WTC11 (cell line): ENCODE results near the gene KPNB1. TPM values are rescaled to one million over a fixed set of nuclear protein-coding genes. Genes with fewer than 3 reads are reported as not detected.

ENCODE experiments used
- ATAC-seq: fragments of 200-7000 bp; cut with Tn5 transposase; 2 replicates; pipeline ENCODE4 v1.10.0; 2021; ENCODE audit warnings: mild to moderate bottlenecking, moderate library complexity
- CTCF ChIA-PET: fragments of 300-600 bp; sonication (Branson Sonifier 250); formaldehyde crosslinking; loops from one replicate; lab custom pipeline; 2021; ENCODE audit warnings: antibody characterized with exemption; lab: Charles Lee
- POLR2A ChIA-PET: fragments of 350-600 bp; sonication (Branson Sonifier 250); formaldehyde crosslinking; loops from one replicate; lab custom pipeline; 2021; ENCODE audit warnings: antibody characterized with exemption; lab: Charles Lee
- DNase-seq: peaks from one replicate; pipeline ENCODE4 v3.0.0; 2021; ENCODE audit warnings: low spot score
- H3K27ac Mint-ChIP-seq: 2 replicates; pipeline ENCODE4 v1.8.0; 2021; ENCODE audit warnings: mixed read lengths
- H3K27me3 Mint-ChIP-seq: 2 replicates; pipeline ENCODE4 v1.8.0; 2021; ENCODE audit warnings: low read depth, mild to moderate bottlenecking, moderate library complexity, mixed read lengths
- H3K36me3 Mint-ChIP-seq: 2 replicates; pipeline ENCODE4 v1.8.0; 2021; ENCODE audit warnings: mixed read lengths
- H3K4me1 Mint-ChIP-seq: 2 replicates; pipeline ENCODE4 v1.8.0; 2022; ENCODE audit warnings: mixed read lengths
- H3K4me3 Mint-ChIP-seq: 2 replicates; pipeline ENCODE4 v1.8.0; 2021; ENCODE audit warnings: mild to moderate bottlenecking, moderate library complexity, mixed read lengths
- H3K9me3 Mint-ChIP-seq: 2 replicates; pipeline ENCODE4 v1.8.0; 2021; ENCODE audit warnings: mixed read lengths
- ARID4B ChIP-seq: sonication (generic); formaldehyde crosslinking; IDR thresholded peaks from 2 replicates; pipeline ENCODE4 v1.8.0; 2023; ENCODE audit warnings: missing genetic modification reagents, mild to moderate bottlenecking, borderline replicate concordance
- CBFB ChIP-seq: sonication (generic); formaldehyde crosslinking; IDR thresholded peaks from 2 replicates; pipeline ENCODE4 v1.8.1; 2022; ENCODE audit warnings: mild to moderate bottlenecking, low read depth, missing genetic modification reagents
- CDX4 ChIP-seq: fragments of 250-450 bp; sonication (Bioruptor Pico); IDR thresholded peaks from 2 replicates; pipeline ENCODE4 v1.9.0; 2021; ENCODE audit warnings: moderate library complexity, mild to moderate bottlenecking, inconsistent platforms, borderline replicate concordance
- CREB1 ChIP-seq: sonication (generic); formaldehyde crosslinking; IDR thresholded peaks from 2 replicates; pipeline ENCODE4 v1.8.0; 2023; ENCODE audit warnings: mild to moderate bottlenecking, missing genetic modification reagents
- ELF4 ChIP-seq: sonication (generic); formaldehyde crosslinking; IDR thresholded peaks from 2 replicates; pipeline ENCODE4 v1.8.1; 2022; ENCODE audit warnings: low read depth, mild to moderate bottlenecking, moderate library complexity, missing genetic modification reagents
- EMX1 ChIP-seq: fragments of 250-450 bp; sonication (Bioruptor Pico); IDR thresholded peaks from 2 replicates; pipeline ENCODE4 v1.8.0; 2021; ENCODE audit warnings: mild to moderate bottlenecking
- FOXK1 ChIP-seq: sonication (generic); formaldehyde crosslinking; IDR thresholded peaks from 2 replicates; pipeline ENCODE4 v1.8.0; 2022; ENCODE audit warnings: mild to moderate bottlenecking, moderate library complexity, missing genetic modification reagents
- FOXP1 ChIP-seq: sonication (generic); formaldehyde crosslinking; IDR thresholded peaks from 2 replicates; pipeline ENCODE4 v1.8.0; 2022; ENCODE audit warnings: missing genetic modification reagents, mild to moderate bottlenecking, moderate library complexity, borderline replicate concordance
- GABPB1 ChIP-seq: sonication (generic); formaldehyde crosslinking; IDR thresholded peaks from 2 replicates; pipeline ENCODE4 v1.8.1; 2023; ENCODE audit warnings: mild to moderate bottlenecking, missing genetic modification reagents
- HMGA2 ChIP-seq: fragments of 250-450 bp; sonication (Bioruptor Pico); IDR thresholded peaks from 2 replicates; pipeline ENCODE4 v1.4.0; 2021; ENCODE audit warnings: mild to moderate bottlenecking, moderate library complexity
- RELA ChIP-seq: sonication (generic); formaldehyde crosslinking; IDR thresholded peaks from 2 replicates; pipeline ENCODE4 v1.8.1; 2022; ENCODE audit warnings: missing genetic modification reagents, mild to moderate bottlenecking, borderline replicate concordance
- TEAD1 ChIP-seq: sonication (generic); formaldehyde crosslinking; IDR thresholded peaks from 2 replicates; pipeline ENCODE4 v1.8.0; 2022; ENCODE audit warnings: mild to moderate bottlenecking, missing genetic modification reagents
- TP53 ChIP-seq: sonication (generic); formaldehyde crosslinking; IDR thresholded peaks from 2 replicates; pipeline ENCODE4 v1.8.1; 2023; ENCODE audit warnings: mild to moderate bottlenecking, missing genetic modification reagents
- ZBTB43 ChIP-seq: sonication (generic); formaldehyde crosslinking; IDR thresholded peaks from 2 replicates; pipeline ENCODE4 v1.8.1; 2023; ENCODE audit warnings: mild to moderate bottlenecking, missing genetic modification reagents
- ZNF121 ChIP-seq: sonication (generic); formaldehyde crosslinking; IDR thresholded peaks from 2 replicates; pipeline ENCODE4 v1.8.0; 2023; ENCODE audit warnings: missing genetic modification reagents
- ZNF219 ChIP-seq: sonication (generic); formaldehyde crosslinking; IDR thresholded peaks from 2 replicates; pipeline ENCODE4 v1.8.0; 2023; ENCODE audit warnings: missing genetic modification reagents, mild to moderate bottlenecking, borderline replicate concordance
- ZNF396 ChIP-seq: fragments of 250-450 bp; sonication (Bioruptor Pico); IDR thresholded peaks from 2 replicates; pipeline ENCODE4 v1.8.0; 2021; ENCODE audit warnings: mild to moderate bottlenecking, moderate library complexity, borderline replicate concordance
- ZNF423 ChIP-seq: fragments of 250-450 bp; sonication (Bioruptor Pico); IDR thresholded peaks from 2 replicates; pipeline ENCODE4 v2.1.2; 2022; ENCODE audit warnings: mild to moderate bottlenecking, moderate library complexity
- ZNF512 ChIP-seq: sonication (generic); formaldehyde crosslinking; IDR thresholded peaks from 2 replicates; pipeline ENCODE4 v1.8.1; 2022; ENCODE audit warnings: missing genetic modification reagents, borderline replicate concordance
- total RNA-seq: library from RNA; stranded (reverse); gene quantifications from 3 replicates; pipeline ENCODE4 v1.2.3, GENCODE V29; 2021
- TF ChIP-seq, protein P1 (sequence below): fragments of 250-450 bp; sonication (Bioruptor Pico); IDR thresholded peaks from 2 replicates; pipeline ENCODE4 v2.1.2; 2022; ENCODE audit warnings: mild to moderate bottlenecking, moderate library complexity
- TF ChIP-seq, protein P2 (sequence below): sonication (generic); formaldehyde crosslinking; IDR thresholded peaks from 2 replicates; pipeline ENCODE4 v1.8.0; 2022; ENCODE audit warnings: mild to moderate bottlenecking, missing genetic modification reagents
- TF ChIP-seq, protein P3 (sequence below): sonication (generic); formaldehyde crosslinking; IDR thresholded peaks from 2 replicates; pipeline ENCODE4 v1.8.1; 2023; ENCODE audit warnings: mild to moderate bottlenecking, missing genetic modification reagents, moderate library complexity
- TF ChIP-seq, protein P4 (sequence below): sonication (generic); formaldehyde crosslinking; IDR thresholded peaks from 2 replicates; pipeline ENCODE4 v1.8.1; 2022; ENCODE audit warnings: mild to moderate bottlenecking, moderate library complexity, missing genetic modification reagents

The KPNB1 gene
- total RNA-seq, 1 experiment from 2014 or later = 506 TPM

DNA sequence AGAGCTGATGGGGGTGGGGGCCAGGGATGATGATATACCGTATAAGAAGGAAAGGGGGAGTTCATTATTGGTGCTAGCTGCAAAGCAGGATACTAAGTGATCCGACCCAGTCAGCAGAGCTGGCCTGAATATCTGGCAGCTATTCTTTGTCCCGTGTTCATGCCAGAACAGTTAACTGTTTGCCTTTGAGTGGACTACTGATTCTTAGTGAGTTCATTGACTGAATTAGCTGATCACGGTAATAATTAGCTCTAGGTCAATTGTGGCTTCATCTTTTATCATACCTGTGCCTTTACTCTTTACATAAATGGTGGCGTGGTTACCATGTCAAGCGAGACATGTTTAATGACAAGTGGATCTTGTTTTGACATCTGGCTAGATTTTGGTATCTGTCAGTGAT, 5.3 kb downstream of the KPNB1 start:
- H3K36me3 Mint-ChIP-seq = peaks cover 78% of the 10 kb centered on the region
- H3K9me3 Mint-ChIP-seq = no peaks in the 10 kb centered on the region
- CTCF ChIA-PET = interaction anchor here (1.0 kb wide), 1 partner anchor 9 kb away, joined by 3 read pairs; no protein-coding TSS in a partner anchor
- TF ChIP-seq, protein P1, sequence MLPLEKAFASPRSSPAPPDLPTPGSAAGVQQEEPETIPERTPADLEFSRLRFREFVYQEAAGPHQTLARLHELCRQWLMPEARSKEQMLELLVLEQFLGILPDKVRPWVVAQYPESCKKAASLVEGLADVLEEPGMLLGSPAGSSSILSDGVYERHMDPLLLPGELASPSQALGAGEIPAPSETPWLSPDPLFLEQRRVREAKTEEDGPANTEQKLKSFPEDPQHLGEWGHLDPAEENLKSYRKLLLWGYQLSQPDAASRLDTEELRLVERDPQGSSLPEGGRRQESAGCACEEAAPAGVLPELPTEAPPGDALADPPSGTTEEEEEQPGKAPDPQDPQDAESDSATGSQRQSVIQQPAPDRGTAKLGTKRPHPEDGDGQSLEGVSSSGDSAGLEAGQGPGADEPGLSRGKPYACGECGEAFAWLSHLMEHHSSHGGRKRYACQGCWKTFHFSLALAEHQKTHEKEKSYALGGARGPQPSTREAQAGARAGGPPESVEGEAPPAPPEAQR (CRISPR knock-in tag) = no peak
- TF ChIP-seq ARID4B (CRISPR knock-in tag) (no peak), CREB1 (no peak), GABPB1 (CRISPR knock-in tag) (no peak), ZNF396 (CRISPR knock-in tag) (no peak), ZBTB43 (CRISPR knock-in tag) (no peak), CDX4 (CRISPR knock-in tag) (no peak), ZNF121 (no peak), TP53 (CRISPR knock-in tag) (no peak), ZNF512 (CRISPR knock-in tag) (no peak), CBFB (CRISPR knock-in tag) (no peak), RELA (CRISPR knock-in tag) (no peak), FOXK1 (CRISPR knock-in tag) (no peak), FOXP1 (CRISPR knock-in tag) (no peak), HMGA2 (no peak)
- TF ChIP-seq, protein P2, sequence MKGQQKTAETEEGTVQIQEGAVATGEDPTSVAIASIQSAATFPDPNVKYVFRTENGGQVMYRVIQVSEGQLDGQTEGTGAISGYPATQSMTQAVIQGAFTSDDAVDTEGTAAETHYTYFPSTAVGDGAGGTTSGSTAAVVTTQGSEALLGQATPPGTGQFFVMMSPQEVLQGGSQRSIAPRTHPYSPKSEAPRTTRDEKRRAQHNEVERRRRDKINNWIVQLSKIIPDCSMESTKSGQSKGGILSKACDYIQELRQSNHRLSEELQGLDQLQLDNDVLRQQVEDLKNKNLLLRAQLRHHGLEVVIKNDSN (CRISPR knock-in tag) = no peak
- H3K4me3 Mint-ChIP-seq = no peak overlapping the region
- no peak overlapping the region for H3K27ac Mint-ChIP-seq
- ATAC-seq (no peak), DNase-seq (no peak)
- POLR2A ChIA-PET = no interaction called here
- peaks cover 22% of the 10 kb centered on the region for H3K4me1 Mint-ChIP-seq
- H3K27me3 Mint-ChIP-seq = no peaks in the 10 kb centered on the region

- Mint-ChIP-seq H3K4me1 (peaks cover 12% of the 10 kb centered on the region), H3K4me3 (no peak overlapping the region), H3K27me3 (no peaks in the 10 kb centered on the region), H3K27ac (peak overlapping the region; percentile 90; the same call in 1 of the 2 replicates), H3K36me3 (peaks cover 81% of the 10 kb centered on the region), H3K9me3 (no peaks in the 10 kb centered on the region)
- ChIA-PET POLR2A (no interaction called here), CTCF (no interaction called here)
- ATAC-seq (no peak), DNase-seq (no peak)
- no peak for TF ChIP-seq ZNF219 (CRISPR knock-in tag)
- TF ChIP-seq EMX1 = no peak
- TF ChIP-seq, protein P3, sequence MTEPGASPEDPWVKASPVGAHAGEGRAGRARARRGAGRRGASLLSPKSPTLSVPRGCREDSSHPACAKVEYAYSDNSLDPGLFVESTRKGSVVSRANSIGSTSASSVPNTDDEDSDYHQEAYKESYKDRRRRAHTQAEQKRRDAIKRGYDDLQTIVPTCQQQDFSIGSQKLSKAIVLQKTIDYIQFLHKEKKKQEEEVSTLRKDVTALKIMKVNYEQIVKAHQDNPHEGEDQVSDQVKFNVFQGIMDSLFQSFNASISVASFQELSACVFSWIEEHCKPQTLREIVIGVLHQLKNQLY = no peak
- TF ChIP-seq TEAD1 = no peak
- TF ChIP-seq ZNF396 (CRISPR knock-in tag) = no peak
- TF ChIP-seq, protein P4, sequence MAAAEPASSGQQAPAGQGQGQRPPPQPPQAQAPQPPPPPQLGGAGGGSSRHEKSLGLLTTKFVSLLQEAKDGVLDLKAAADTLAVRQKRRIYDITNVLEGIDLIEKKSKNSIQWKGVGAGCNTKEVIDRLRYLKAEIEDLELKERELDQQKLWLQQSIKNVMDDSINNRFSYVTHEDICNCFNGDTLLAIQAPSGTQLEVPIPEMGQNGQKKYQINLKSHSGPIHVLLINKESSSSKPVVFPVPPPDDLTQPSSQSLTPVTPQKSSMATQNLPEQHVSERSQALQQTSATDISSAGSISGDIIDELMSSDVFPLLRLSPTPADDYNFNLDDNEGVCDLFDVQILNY (CRISPR knock-in tag) = no peak
- TF ChIP-seq ZNF423 = no peak
- no peak for TF ChIP-seq ELF4 (CRISPR knock-in tag)
Measured at GRCh38 chr17:47660064-47660492, 10.4 kb downstream of the KPNB1 start.
